ENCODE data around the gene CPXM2.

Gene CPXM2

DNA sequence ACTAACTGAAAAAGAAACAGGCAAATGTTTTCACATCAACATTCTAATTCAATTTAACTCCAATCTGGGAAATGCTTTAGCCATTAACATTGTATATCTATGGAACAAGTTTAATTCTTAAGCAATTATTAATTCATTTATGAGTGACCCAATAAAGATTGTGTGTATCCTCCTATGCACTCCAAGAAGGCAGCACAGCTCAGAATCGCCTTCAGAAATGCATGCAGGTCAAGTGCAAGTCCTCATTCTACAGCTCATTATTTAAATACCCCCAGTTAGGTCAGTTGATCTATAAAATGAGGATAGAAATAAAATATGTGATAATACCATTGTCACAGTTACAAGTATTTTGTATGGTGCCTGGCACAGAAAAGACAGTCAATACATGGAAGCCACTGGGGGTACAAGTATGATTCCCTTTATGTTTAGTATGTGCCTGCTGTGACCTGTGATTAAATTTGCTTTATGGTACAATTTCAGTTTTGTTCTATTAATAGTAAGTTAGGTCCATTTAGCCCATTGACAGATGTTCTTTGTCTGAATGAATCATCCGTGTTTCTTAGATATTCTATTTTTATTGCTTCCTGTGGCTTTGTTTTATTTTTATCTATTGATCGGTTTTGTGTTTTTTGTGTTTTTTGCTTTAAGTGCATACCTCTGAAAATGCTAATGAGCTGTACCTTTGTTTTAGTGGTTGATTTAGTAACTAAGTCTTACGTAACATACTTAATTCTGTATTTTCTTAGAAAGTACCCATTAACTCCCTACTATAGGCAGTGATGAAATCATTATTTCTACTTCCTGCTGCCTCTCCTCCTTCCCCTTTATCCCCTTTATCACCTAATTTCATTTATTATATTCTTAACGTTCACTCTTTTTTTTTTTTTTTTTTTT lies 42.8 kb downstream of the CPXM2 start:
- DNase-seq (ENCODE audit: low read depth in 2 of 2): no peak

DNA sequence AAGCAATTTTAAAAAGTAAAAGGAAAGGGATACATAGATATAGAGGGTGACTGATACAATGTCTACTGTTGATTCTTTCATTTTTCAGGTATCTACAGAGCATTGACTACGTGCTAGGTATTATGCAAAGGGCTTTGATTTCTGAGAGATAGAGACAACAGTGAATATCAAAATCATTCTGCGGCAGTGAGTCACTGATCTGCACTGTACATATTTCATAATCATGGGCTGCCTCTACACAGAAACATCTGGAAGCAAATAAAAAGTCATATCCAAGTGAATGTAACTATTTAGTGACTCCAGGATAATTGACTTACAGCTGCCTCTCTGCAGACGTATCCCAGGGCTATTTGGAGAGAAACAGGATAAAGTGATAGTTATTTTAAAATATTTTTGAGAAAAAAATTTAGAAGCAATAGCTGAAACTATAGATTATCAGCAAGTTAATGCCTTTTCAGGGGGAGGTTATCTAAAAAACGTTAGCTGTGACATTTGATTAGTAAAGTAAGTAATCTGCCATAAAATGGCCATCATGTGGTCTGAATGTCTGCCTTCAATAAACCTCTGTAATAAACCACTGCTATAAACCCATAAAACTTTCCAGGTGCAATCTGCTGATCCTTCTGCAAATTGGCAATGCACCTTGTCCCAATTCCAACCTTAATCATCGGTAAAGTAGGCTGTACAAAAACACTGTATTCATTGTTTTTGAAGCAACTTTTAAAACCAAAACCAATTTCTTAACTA lies 43.7 kb downstream of the CPXM2 start:
- DNase-seq (ENCODE audit: low read depth in 2 of 2): no peak

DNA sequence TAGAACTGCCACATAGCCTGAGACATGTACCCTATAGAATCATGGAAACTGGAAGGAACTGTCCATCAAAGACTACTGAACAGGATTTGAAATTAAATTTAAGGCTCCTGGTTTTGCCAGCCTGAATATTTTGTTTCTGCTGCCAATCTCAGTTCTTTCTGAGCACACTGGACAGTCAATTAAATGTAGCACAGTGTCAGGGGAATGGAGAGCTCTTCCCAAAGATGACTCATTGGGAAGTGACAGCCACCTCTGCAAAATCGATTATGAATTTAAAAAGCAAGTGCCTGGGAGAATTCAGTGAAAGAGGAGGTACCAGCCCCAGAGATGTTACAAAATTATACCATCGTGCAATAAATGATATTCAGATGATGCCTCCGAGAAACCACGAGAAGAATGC lies 47.8 kb downstream of the CPXM2 start:
- no peak for DNase-seq (ENCODE audit: low read depth in 2 of 2)

DNA sequence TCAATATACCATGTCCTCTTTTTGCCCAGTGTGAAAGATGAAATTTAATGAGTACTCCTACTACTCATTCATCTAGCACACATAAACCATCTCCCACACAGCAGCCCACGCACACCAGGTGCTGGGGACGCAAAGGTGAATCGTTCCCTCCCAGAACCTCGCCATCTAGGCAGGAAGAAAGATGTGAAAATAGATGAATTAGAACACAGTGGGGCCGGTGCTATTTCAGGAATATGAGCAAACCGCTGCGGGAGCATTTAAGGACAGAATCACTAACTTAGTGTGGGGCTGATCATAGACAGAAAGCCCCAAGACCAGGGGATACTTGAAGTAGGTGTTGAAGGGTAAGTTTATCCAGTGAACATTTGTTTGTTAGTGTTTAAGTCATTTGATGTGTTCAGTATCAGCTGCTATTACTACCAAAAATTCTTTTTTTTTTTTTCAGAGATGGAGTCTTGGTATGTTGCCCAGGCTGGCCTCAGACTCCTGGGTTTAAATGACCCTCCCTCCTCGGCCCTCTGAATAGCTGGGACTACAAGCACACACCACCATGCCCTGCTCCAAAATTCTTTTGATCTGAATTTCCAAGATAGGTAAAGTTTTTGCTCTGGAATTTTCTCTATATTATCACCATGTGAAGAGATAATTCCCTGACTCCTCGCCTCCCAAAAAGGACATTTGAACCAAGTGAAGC lies 48.8 kb downstream of the CPXM2 start:
- DNase-seq (ENCODE audit: low read depth in 2 of 2): no peak

DNA sequence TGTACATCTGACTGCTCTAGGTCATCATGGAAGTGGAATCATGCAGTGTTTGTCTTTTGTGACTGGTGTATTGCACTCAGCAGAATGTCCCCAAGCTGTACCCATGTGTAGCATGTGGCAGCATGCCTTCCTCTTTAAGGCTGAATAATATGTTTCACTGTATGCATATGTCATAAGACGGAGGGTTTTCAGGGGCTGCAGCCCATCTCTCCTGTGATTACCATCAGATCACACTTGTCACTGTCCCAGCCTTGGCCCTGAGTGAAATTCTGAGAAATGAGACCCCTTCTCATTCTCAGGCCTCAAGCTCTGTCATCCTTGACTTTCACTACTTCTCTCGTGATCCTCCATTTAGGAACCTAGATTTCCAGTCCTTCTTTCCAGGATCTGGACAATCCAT lies 50.0 kb downstream of the CPXM2 start:
- DNase-seq (ENCODE audit: low read depth in 2 of 2): no peak

DNA sequence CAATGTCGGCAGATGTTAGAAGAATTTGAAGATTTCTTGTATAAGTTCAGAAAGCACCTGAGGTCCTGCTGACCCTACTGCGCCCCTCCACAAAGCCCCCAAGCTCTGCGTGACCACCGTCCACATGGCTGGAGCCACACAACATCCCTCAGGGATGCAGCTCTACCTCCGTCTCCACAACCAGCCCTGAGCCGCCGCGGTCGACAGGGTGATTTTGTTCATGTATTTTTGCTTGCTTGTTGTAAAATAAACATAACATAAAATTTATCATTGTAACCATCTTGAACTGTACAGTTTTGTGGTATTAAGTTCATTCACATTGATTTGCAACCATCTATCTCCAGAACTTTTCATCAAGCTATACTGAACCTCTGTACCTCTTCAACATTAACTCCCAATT lies 50.5 kb downstream of the CPXM2 start:
- no peak for DNase-seq (ENCODE audit: low read depth in 2 of 2)

DNA sequence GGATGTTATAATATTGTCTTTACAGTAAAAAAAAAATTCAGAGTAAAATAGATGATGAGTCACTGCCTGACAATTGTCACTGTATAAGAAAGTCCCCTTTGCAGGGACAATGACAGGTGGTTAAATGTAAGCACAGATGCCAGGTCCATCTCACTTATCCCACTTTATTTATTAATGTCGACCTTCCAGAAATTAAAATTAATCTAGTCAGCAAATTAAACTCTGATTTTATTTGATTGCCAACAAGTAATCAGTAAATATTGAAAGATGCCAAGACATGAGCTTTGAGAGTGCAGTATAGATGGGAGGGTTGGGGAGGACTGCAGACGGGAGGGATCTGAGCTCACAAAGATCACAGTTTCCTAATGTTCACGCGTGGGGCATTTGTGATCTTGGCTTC lies 50.9 kb downstream of the CPXM2 start:
- DNase-seq (ENCODE audit: low read depth in 2 of 2): no peak

DNA sequence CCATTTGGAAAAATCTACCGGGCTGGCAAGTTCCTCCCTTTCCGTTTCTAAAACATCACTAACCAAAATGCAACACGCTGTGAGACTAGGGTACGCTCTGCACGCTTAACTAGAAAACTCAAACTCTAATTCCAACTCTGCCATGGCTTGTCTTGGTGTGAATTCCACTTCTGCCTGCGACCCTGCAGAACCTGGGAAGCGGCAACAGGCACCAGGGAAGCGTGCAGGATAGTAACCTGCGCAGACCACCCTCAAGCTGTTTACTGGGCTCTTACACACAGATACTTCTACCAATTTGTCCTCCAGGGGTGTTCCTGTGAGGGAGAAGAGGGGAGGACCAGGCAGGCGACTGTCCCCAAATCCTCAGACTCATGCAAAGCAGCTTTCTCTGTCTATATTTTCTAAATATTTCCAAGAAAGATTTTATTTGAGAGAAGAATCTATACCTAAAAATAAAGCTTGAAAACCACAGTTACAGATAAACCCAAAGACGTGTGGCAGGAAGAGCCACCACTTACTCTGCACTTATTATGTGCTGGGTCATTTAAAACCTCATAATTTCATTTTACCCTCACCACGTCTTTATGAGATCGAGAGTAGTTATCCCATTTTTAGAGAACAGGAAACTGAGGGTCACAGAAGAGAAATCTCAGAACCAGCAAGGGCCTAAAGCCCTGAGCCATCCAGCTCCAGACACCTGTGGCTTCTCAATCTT lies 52.9 kb downstream of the CPXM2 start:
- no peak for DNase-seq (ENCODE audit: low read depth in 2 of 2)

DNA sequence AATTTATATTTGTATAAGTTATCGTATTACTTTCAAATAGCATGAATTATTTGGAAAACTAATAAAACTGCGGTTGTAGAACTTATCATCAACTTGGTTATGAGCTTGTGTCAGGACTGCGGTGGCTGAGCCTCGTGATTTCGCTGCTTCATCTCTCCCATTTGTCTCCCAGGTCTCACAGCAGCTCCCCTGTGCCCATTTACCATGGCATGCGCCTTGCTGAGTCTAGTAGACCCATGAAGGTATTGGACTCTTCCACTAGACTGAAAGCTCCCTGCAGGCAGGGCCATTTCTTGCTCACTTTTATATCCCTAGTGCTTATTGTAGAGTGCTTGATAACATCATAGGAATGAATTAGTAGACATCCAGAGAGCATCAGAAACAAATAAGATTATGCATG lies 53.9 kb downstream of the CPXM2 start:
- DNase-seq (ENCODE audit: low read depth in 2 of 2): no peak

DNA sequence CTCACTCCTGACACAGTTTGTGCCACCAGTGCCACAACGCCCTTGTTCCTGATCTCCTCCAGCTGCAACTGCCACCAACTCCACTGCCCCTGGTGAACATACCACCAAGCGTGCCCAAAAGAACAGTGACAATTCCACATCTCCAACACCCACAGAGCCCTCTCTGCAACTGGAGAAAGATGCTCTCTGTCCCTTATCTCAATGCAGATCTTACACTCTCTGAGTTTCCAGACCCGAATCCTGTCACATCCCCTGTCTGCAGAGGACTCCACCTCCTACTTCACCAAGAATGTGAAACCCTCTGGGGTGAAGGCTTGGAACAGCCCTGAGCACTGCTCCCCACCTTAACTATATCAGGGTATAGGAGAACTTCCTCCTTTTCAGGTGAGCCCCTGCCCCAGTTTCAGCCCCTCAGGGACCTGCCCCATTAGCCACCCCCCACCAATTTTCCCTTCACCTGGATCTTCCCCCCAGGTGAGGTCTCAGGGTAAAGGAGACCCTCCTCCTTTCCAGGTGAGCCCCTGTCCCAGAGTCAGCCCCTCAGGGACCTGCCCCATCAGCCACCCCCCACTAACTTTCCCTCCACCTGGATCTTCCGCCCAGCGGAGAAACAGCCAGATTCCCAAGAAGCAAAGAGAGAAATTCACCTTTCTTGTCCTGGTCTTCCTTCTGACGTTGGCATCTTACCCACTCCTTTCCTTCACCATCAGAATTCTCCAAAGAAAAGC lies 55.0 kb downstream of the CPXM2 start:
- no peak for DNase-seq (ENCODE audit: low read depth in 2 of 2)

DNA sequence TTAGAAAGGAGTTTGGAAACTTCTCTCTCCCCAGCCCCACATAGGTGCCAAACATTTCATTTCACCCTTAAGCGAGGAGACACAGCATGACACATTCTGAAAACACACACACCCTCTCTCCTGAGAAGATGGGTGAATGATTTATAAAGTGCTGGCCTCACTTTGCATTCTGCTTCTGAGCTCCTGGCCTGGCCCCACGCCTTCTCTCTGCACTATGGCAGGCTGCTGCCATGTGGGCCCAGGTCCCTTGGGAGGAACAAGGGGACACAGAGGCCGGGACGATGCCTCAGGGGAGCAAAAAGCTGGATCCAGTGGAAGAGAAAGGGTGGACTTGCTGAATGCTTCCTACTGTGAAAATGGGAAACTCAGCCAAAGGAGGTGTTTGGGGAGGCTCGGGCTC lies 56.0 kb downstream of the CPXM2 start:
- DNase-seq (ENCODE audit: low read depth in 2 of 2): no peak

DNA sequence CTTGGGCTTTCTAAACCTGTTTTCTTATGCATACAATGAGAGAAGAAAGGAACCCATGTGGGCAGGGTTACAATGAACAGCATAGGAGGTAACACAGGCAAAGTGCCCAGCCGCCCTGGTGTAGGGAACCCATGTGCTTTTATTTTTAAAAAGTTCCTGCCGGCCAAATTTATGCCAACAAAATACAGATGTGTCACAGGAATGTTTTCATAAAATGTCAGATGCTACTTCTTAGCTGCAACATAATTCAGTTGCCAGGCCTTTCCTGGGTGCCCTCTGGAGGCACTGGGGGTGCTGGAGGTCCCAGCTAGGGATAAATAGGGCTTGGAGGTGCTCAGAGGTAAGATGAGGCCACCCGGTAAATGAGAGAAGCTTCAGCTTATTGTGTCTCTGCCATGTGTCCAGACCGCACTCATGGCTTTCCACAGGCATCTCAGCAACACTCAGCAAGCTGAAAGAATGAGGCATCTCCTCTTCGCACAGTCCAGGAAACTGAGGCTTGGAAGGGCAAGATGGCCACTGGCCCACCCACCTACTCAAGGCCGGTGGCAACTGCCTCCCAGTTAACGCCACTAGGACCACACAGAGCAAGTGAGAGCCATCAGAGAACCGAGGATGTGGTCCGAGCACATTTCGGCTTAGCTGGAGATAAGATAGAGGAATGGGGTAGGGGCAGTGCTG lies 58.3 kb downstream of the CPXM2 start:
- DNase-seq (ENCODE audit: low read depth in 2 of 2): no peak

DNA sequence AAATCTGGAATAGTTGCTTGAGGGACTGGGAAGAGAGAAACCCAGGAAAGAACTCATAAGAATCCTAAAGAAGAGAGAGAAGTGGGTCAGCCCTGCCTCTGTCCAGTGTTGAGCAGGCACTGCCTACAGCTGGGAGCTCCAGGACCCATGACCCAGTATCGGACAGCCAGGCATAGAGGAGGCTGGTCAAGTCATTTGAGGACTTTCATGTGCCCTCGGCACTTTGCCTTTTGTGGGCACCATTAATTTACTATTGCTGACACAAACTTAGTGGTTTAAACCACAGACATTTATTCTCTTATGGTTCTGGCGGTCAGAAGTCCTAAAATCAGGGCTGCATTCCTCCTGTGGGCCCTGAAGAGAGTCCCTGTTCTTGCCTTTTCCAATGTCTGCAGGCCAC lies 60.3 kb downstream of the CPXM2 start:
- DNase-seq (ENCODE audit: low read depth in 2 of 2): no peak

DNA sequence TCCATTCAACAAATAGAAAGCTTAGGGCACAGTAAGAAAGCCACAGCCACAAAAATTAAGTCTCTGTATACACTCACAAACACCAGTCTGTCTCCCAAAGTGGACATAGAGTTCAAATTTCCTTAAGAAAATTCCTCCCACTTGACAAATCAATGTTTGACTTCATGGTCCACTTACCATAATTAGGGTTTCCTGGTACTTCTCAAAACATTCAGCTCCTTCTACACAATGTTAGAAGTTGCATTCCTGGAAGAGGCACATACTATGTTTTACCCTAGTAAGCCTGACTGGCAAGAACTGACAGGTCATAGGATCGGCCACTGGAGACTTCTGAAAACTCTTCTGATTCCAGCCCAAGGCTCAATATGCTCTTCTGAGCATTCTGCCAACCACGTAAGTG lies 70.5 kb downstream of the CPXM2 start:
- no peak for DNase-seq (ENCODE audit: low read depth in 2 of 2)

DNA sequence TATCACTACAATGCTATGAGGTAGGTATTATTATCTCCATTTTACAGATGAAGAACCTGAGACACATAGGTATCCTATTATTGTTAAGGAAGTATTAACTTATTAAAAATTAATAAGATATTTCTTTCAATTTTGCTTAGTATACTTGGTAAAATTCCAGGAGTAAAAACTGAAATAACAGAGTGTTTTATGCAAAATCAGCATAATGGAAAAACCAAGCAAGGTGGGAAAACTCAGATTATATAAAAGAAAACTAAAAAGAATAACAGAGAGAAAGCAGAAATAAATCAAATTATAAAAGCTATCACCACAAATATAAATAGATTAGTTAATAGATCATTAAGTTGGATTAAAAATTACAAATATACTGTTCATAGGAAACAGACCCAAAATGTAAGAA lies 82.0 kb downstream of the CPXM2 start:
- no peak for DNase-seq (ENCODE audit: low read depth in 2 of 2)

DNA sequence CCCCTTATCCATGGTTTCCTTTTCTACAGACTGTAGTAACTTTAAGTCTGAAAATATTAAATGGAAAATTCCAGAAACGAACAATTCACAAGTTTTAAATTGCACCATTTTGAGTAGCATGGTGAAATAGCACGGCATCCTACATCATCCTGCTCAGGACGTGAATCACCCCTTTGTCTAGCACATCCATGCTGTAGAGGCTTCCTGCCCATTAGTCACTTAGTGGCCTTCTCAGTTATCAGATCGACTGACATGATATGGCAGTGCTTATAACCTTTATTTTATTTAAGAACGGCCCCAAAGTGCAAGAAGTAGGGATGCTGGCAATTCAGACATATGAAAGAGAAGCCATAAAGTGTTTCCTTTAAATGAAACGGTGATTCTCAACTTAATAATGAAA lies 82.7 kb downstream of the CPXM2 start:
- no peak for DNase-seq (ENCODE audit: low read depth in 2 of 2)

DNA sequence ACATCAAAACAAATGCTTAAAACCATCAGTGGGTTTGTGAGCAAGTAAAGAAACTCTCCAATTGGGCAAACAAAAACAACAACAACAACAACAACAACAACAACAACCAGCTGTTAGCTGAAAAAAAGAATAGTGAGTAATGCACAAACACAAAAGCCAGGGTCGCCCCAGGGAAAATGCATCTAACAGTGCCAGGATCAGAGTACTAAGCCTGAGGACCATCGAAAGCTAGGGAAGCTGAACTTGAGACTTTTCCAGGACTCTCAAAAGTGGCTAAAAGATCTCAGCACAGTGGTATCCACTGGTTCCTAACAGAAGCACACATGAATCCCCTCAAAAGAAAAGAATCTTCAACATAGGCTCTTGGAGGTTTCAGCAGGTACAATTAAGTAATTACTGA lies 83.3 kb downstream of the CPXM2 start:
- no peak for DNase-seq (ENCODE audit: low read depth in 2 of 2)

DNA sequence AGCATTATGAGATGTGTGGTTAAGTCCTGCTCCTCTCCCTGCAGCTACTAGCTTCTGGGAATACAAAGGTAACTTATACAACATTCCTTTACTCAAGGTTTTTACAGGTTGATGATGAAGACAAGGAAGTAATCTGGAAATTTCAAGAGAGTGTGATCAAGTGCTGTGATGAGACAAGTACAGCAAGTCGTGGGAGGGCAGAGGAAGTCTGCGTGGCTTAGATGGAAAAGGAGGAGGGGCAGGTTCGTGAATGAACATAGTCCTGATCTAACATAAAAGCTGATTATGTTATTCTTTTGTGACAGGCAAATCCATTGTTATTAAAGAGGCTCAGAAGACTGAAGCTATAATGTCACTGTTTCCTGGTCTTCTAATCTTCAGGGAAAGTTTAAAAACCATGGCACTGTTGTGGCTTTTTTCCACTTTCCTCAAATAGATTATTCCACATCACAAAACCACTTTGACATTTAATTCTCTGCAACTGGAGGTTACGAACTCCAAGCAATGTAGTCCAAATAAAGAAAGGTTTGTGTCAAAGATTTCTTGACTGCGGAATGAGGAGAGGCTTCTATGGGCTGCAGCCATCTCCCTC lies 84.1 kb downstream of the CPXM2 start:
- no peak for DNase-seq (ENCODE audit: low read depth in 2 of 2)

DNA sequence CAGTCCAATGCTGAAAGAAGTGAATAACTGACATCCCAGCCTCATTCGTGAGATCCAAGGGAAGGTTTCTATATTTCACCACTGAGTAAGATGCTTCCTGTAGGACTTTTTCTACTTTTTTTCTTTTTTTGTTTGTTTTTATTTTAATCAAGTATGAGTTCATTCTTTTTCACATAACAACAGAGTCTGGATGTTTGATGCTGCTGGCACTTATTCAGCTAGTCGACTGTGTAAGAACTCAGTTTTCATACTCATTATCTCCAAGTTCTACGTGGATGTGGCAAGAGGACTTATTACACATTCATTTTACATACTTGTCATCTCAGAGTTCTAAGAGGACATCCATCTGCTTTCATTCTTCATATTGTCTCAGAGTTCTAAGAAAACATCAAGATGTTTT lies 86.9 kb downstream of the CPXM2 start:
- no peak for DNase-seq (ENCODE audit: low read depth in 2 of 2)

DNA sequence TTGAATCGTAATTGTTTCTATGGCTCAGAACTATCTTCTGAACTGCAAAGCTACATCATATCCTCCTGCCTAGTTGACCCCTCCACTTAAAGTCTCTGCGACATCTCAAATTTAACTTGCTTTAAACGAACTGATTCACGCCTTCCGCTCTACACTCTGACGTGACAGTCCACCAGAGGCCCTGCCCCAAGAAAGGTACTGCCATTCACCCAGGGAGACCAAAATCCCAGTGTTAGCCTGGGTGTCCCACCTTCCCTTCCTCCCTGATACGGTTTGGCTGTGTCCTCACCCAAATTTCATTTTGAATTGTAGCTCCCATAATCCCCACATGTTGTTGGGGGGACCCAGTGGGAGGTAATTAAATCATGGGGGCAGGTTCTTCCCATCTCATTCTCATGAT lies 90.8 kb downstream of the CPXM2 start:
- no peak for DNase-seq (ENCODE audit: low read depth in 2 of 2)

Measured in stimulated activated CD4-positive, alpha-beta T cell treated with anti-CD3 and anti-CD28 coated beads, Interleukin-1b, Interleukin-23, amount 100 ng/mL, for 1 hour (primary cell).